PFSK-1 (cell line): ENCODE results near the gene ARHGAP8.

Source experiments
- FOXP2 ChIP-seq: optimal IDR thresholded peaks from 2 replicates; pipeline ENCODE3; 2011; ENCODE audit warnings: borderline replicate concordance, control low read depth, inconsistent platforms; ENCODE audit not compliant: insufficient read depth; ENCODE audit errors: extremely low read length, extremely low read depth
- POLR2AphosphoS5 ChIP-seq: IDR thresholded peaks from 2 replicates; pipeline ENCODE4 v1.6.1; 2012; ENCODE audit warnings: low read depth, mild to moderate bottlenecking, control low read depth, low read length, moderate library complexity
- REST ChIP-seq, 2 experiments: IDR thresholded peaks; 2 replicates each; pipeline versions ENCODE4 v1.6.1 to v1.8.0; 2011 to 2012; ENCODE audit warnings: low read depth in 2 of 2, low read length in 2 of 2, control low read depth in 1 of 2, inconsistent platforms in 1 of 2, mild to moderate bottlenecking in 1 of 2, moderate library complexity in 1 of 2; ENCODE audit not compliant: insufficient read depth in 1 of 2
- SIN3A ChIP-seq: IDR thresholded peaks from 2 replicates; pipeline ENCODE4 v1.6.1; 2012; ENCODE audit warnings: mild to moderate bottlenecking, low read length, moderate library complexity, borderline replicate concordance; ENCODE audit not compliant: insufficient read depth
- TAF1 ChIP-seq: IDR thresholded peaks from 2 replicates; pipeline ENCODE4 v1.6.1; 2012; ENCODE audit warnings: low read length, control low read depth, borderline replicate concordance; ENCODE audit not compliant: insufficient read depth

ARHGAP8 gene

GRCh38 chr22:44860311-44860710 is 107.9 kb downstream of the ARHGAP8 start:
- TF ChIP-seq POLR2AphosphoS5 (no peak), SIN3A (no peak), FOXP2 (no peak), REST (IDR thresholded peaks at IDR 0.05; ENCODE audit: insufficient read depth in 1 of 2, low read depth in 2 of 2, low read length in 2 of 2) (no peak), TAF1 (no peak)

GRCh38 chr22:44861245-44861644 is 108.9 kb downstream of the ARHGAP8 start:
- no peak for TF ChIP-seq SIN3A
- no peak for TF ChIP-seq TAF1
- no peak for TF ChIP-seq REST (IDR thresholded peaks at IDR 0.05; ENCODE audit: insufficient read depth in 1 of 2, low read depth in 2 of 2, low read length in 2 of 2)
- no peak for TF ChIP-seq POLR2AphosphoS5
- no peak for TF ChIP-seq FOXP2

GRCh38 chr22:44862281-44862680 is 109.9 kb downstream of the ARHGAP8 start:
- TF ChIP-seq TAF1 (no peak), FOXP2 (no peak), POLR2AphosphoS5 (no peak), REST (IDR thresholded peaks at IDR 0.05; ENCODE audit: insufficient read depth in 1 of 2, low read depth in 2 of 2, low read length in 2 of 2) (no peak), SIN3A (no peak)

GRCh38 chr22:44862981-44863860 is 110.8 kb downstream of the ARHGAP8 start:
- TF ChIP-seq FOXP2 (no peak), REST (IDR thresholded peaks at IDR 0.05; ENCODE audit: insufficient read depth in 1 of 2, low read depth in 2 of 2, low read length in 2 of 2) (no peak), POLR2AphosphoS5 (no peak), SIN3A (no peak), TAF1 (no peak)
